NCI-H2107 (cell line): ENCODE data around the gene VAV1.
"Not testable (repeated sequence)": the region's sequence is repeated elsewhere in the genome, so short reads cannot be mapped to it uniquely, and the experiment has no call there.

Experiments used
- DNase-seq: peaks from one replicate; lab custom pipeline; 2025; lab: John Stamatoyannopoulos, UW

VAV1 gene

GRCh38 chr19:6819323-6819722 lies 46.8 kb downstream of the VAV1 start:
- no peak for DNase-seq

GRCh38 chr19:6820237-6820636 lies 47.7 kb downstream of the VAV1 start:
- DNase-seq = no peak

- DNase-seq = no peak
Observed at GRCh38 chr19:6821639-6822310, 49.3 kb downstream of the VAV1 start.

GRCh38 chr19:6822311-6822670 lies 49.8 kb downstream of the VAV1 start:
- no peak for DNase-seq

- DNase-seq = no peak
Observed at GRCh38 chr19:6825076-6825774, 52.7 kb downstream of the VAV1 start.

GRCh38 chr19:6826281-6826920 lies 53.9 kb downstream of the VAV1 start:
- DNase-seq = no peak

- no peak for DNase-seq
Observed at GRCh38 chr19:6828306-6828697, 55.8 kb downstream of the VAV1 start.

- no peak for DNase-seq
Observed at GRCh38 chr19:6828698-6829633, 56.5 kb downstream of the VAV1 start.

GRCh38 chr19:6829829-6830228 lies 57.3 kb downstream of the VAV1 start:
- DNase-seq = not testable (repeated sequence)

- not testable (repeated sequence) for DNase-seq
Observed at GRCh38 chr19:6831084-6831483, 58.6 kb downstream of the VAV1 start.

- DNase-seq = no peak
Observed at GRCh38 chr19:6832412-6832811, 59.9 kb downstream of the VAV1 start.

- no peak for DNase-seq
Observed at GRCh38 chr19:6833166-6833790, 60.8 kb downstream of the VAV1 start.

GRCh38 chr19:6834433-6834832 lies 61.9 kb downstream of the VAV1 start:
- DNase-seq = no peak

- DNase-seq = no peak
Observed at GRCh38 chr19:6835501-6835900, 63.0 kb downstream of the VAV1 start.

- no peak for DNase-seq
Observed at GRCh38 chr19:6837525-6837924, 65.0 kb downstream of the VAV1 start.

GRCh38 chr19:6838062-6838655 lies 65.7 kb downstream of the VAV1 start:
- no peak for DNase-seq

- no peak for DNase-seq
Observed at GRCh38 chr19:6842871-6843607, 70.5 kb downstream of the VAV1 start.

GRCh38 chr19:6847828-6848200 lies 75.3 kb downstream of the VAV1 start:
- DNase-seq = no peak

GRCh38 chr19:6848986-6849385 lies 76.5 kb downstream of the VAV1 start:
- DNase-seq = no peak

GRCh38 chr19:6849876-6850275 lies 77.4 kb downstream of the VAV1 start:
- no peak for DNase-seq

GRCh38 chr19:6851359-6851758 lies 78.9 kb downstream of the VAV1 start:
- no peak for DNase-seq
